Gastrocnemius medialis (tissue), 4 donors: Measurements from ENCODE around the gene ANXA10. TPM values are rescaled to one million over a fixed set of nuclear protein-coding genes. Genes with fewer than 3 reads are reported as not detected.
"Not testable (repeated sequence)": the region's sequence is repeated elsewhere in the genome, so short reads cannot be mapped to it uniquely, and the experiment has no call there.

Source experiments
- ATAC-seq, 2 donors: fragments of 150-250 bp; one replicate each; pipeline ENCODE4 v1.9.1; 2016
- DNase-seq, 2 donors: peaks; one replicate each; pipeline ENCODE4 v3.0.0-alpha.2; 2019
- H3K27ac ChIP-seq, 4 donors: fragments of 200-600 bp; sonication (generic); 1 replicate in 1 of 4; 2 replicates in 3 of 4; pipeline ENCODE4 v1.5.1; 2016 to 2018; ENCODE audit warnings: mild to moderate bottlenecking in 2 of 4, moderate library complexity in 1 of 4
- H3K27me3 ChIP-seq, 3 donors: fragments of 200-600 bp; sonication (generic) in 2 of 3; 1 replicate in 1 of 3; 2 replicates in 2 of 3; pipeline versions ENCODE4 v1.5.1 to v1.6.0; 2016 to 2019; ENCODE audit warnings: mild to moderate bottlenecking in 1 of 3, moderate library complexity in 1 of 3
- H3K36me3 ChIP-seq, 2 donors: fragments of 200-600 bp; sonication (generic) in 1 of 2; one replicate each; pipeline ENCODE4 v1.5.1; 2017 to 2018
- H3K4me1 ChIP-seq, 2 donors: fragments of 200-600 bp; sonication (generic) in 1 of 2; one replicate each; pipeline ENCODE4 v1.5.1; 2016 to 2017; ENCODE audit warnings: mild to moderate bottlenecking in 2 of 2
- H3K4me3 ChIP-seq, 4 donors: fragments of 200-600 bp; sonication (generic) in 3 of 4; 1 replicate in 1 of 4; 2 replicates in 3 of 4; pipeline ENCODE4 v1.5.1; 2016 to 2019; ENCODE audit warnings: mild to moderate bottlenecking in 2 of 4
- H3K9me3 ChIP-seq, 3 donors: fragments of 200-600 bp; sonication (generic) in 2 of 3; 1 replicate in 1 of 3; 2 replicates in 2 of 3; pipeline ENCODE4 v1.5.1; 2016 to 2019
- CTCF ChIP-seq, 5 experiments: fragments of 450-650 bp in 3 of 5; fragments of 200-600 bp in 2 of 5; sonication (generic) in 2 of 5; IDR thresholded peaks in 4 of 5; conservative IDR thresholded peaks in 1 of 5; 1 replicate in 4 of 5; 2 replicates in 1 of 5; pipeline ENCODE4 v1.5.1; 2016 to 2019; ENCODE audit warnings: antibody characterized with exemption in 5 of 5, mild to moderate bottlenecking in 3 of 5, moderate library complexity in 3 of 5
- POLR2A ChIP-seq, 2 donors: fragments of 450-650 bp; IDR thresholded peaks; one replicate each; pipeline ENCODE4 v1.6.1; 2017; ENCODE audit warnings: antibody characterized with exemption in 2 of 2, mild to moderate bottlenecking in 2 of 2, moderate library complexity in 2 of 2
- in situ Hi-C, 4 donors: fragments of 200-750 bp; cut with MboI; loops; one replicate each; pipeline versions ENCODE4 v1.15.0 to v1.8.0; 2017; ENCODE audit warnings: low sequenced_read_pairs in 4 of 4
- intact Hi-C: fragments of 100-400 bp; cut with DNase I; formaldehyde crosslinking; loops from one replicate; pipeline ENCODE4 v1.15.1; 2023; ENCODE audit warnings: low total_unique reads
- total RNA-seq, 4 donors: library from RNA; depleted of rRNA; stranded (reverse); fragments of >200 nt; gene quantifications; one replicate each; pipeline versions ENCODE4 v1.1.0 to v1.2.3, GENCODE V29; 2016

ANXA10 gene
- total RNA-seq, 4 donors from 2014 or later = not detected

- TF ChIP-seq CTCF (IDR thresholded peaks at IDR 0.05 in 4 of 5, conservative IDR thresholded peaks at IDR 0.05 in 1 of 5) (no peak), POLR2A (IDR thresholded peaks at IDR 0.05) (no peak)
- no peak for ATAC-seq
- in situ Hi-C loops = loop anchor here in 1 of 4 donors (25.0 kb wide), 1 partner anchor 1122 kb away; no protein-coding TSS in a partner anchor
- intact Hi-C loops = no loop called here
- no peaks in the 10 kb centered on the region for H3K9me3 ChIP-seq
- no peak for DNase-seq
- H3K4me3 ChIP-seq = no peak overlapping the region
- no peak overlapping the region for H3K27ac ChIP-seq
- H3K36me3 ChIP-seq = no peaks in the 10 kb centered on the region
- no peaks in the 10 kb centered on the region for H3K4me1 ChIP-seq
- H3K27me3 ChIP-seq = no peaks in the 10 kb centered on the region
These were observed 42.3 kb downstream of the ANXA10 start for GRCh38 chr4:168134651-168135050.

GRCh38 chr4:168135860-168136259 lies 43.5 kb downstream of the ANXA10 start:
- not testable (repeated sequence) for H3K36me3 ChIP-seq

DNA sequence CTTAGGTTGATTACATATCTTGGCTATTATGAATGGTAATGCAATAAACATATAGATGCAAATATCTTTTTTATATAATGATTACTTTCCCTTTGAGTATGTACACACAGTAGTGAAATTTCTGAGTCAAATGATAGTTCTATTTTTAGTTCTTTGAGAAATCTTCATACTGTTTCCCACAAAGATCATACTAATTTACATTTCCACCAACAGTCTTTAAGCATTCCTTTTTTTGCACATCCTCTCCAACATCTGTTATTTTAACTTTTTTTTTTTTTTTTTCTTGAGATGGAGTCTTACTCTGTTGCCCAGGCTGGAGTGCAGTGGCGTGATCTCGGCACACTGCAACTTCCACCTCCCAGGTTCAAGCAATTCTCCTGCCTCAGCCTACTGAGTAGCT lies 45.4 kb downstream of the ANXA10 start:
- ATAC-seq, DNase-seq, intact Hi-C loops, H3K4me1 ChIP-seq, H3K4me3 ChIP-seq, H3K27ac ChIP-seq, H3K9me3 ChIP-seq, H3K36me3 ChIP-seq, H3K27me3 ChIP-seq: not testable (repeated sequence)
- in situ Hi-C loops = loop anchor here in 1 of 4 donors (25.0 kb wide), 1 partner anchor 1125 kb away; no protein-coding TSS in a partner anchor

More at GRCh38 chr4:168135860-168136259, 43.5 kb downstream of the ANXA10 start:
- H3K9me3 ChIP-seq, H3K27ac ChIP-seq, DNase-seq, H3K4me3 ChIP-seq, ATAC-seq, H3K27me3 ChIP-seq, intact Hi-C loops, H3K4me1 ChIP-seq: not testable (repeated sequence)
- in situ Hi-C loops = loop anchor here in 1 of 4 donors (25.0 kb wide), 1 partner anchor 1124 kb away; no protein-coding TSS in a partner anchor

DNA sequence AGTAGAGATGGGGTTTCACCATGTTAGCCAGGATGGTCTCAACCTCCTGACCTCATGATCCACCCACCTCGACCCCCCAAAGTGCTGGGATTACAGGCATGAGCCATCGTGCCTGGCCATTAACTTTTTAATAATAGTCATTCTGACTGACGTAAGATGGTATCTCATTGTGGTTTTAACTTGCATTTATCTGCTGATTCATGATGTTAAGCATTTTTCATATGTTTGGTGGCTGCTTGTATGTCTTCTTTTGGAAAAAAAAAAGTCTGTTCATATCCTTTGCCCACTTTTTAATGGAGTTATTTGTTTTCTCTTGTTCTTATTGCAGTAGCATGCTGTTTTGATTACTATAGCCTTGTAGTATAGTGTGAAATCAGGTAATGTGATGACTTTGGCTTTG lies 45.8 kb downstream of the ANXA10 start:
- in situ Hi-C loops (loop anchor here in 1 of 4 donors (25.0 kb wide), 1 partner anchor 1126 kb away; no protein-coding TSS in a partner anchor), intact Hi-C loops (no loop called here)
- Histone ChIP-seq H3K27me3 (no peaks in the 10 kb centered on the region), H3K4me3 (no peak overlapping the region), H3K4me1 (no peaks in the 10 kb centered on the region), H3K27ac (no peak overlapping the region), H3K36me3 (no peaks in the 10 kb centered on the region), H3K9me3 (no peaks in the 10 kb centered on the region)
- TF ChIP-seq CTCF (IDR thresholded peaks at IDR 0.05 in 4 of 5, conservative IDR thresholded peaks at IDR 0.05 in 1 of 5) (no peak), POLR2A (IDR thresholded peaks at IDR 0.05) (no peak)
- ATAC-seq = no peak
- DNase-seq = no peak

GRCh38 chr4:168139336-168139735 lies 47.0 kb downstream of the ANXA10 start:
- Histone ChIP-seq H3K4me3 (no peak overlapping the region), H3K27ac (no peak overlapping the region), H3K4me1 (no peaks in the 10 kb centered on the region), H3K27me3 (no peaks in the 10 kb centered on the region), H3K9me3 (no peaks in the 10 kb centered on the region), H3K36me3 (no peaks in the 10 kb centered on the region)
- DNase-seq (no peak), ATAC-seq (no peak)
- intact Hi-C loops = no loop called here
- TF ChIP-seq CTCF (IDR thresholded peaks at IDR 0.05 in 4 of 5, conservative IDR thresholded peaks at IDR 0.05 in 1 of 5) = no peak
- no peak for TF ChIP-seq POLR2A (IDR thresholded peaks at IDR 0.05)
- in situ Hi-C loops = loop anchor here in 1 of 4 donors (25.0 kb wide), 1 partner anchor 1127 kb away; no protein-coding TSS in a partner anchor

- DNase-seq (no peak), ATAC-seq (no peak)
- no peaks in the 10 kb centered on the region for H3K36me3 ChIP-seq
- H3K27me3 ChIP-seq = no peaks in the 10 kb centered on the region
- in situ Hi-C loops = loop anchor here in 1 of 4 donors (25.0 kb wide), 1 partner anchor 1129 kb away; no protein-coding TSS in a partner anchor
- intact Hi-C loops = no loop called here
- no peaks in the 10 kb centered on the region for H3K9me3 ChIP-seq
- no peaks in the 10 kb centered on the region for H3K4me1 ChIP-seq
- H3K27ac ChIP-seq = no peak overlapping the region
- no peak overlapping the region for H3K4me3 ChIP-seq
- no peak for TF ChIP-seq CTCF (IDR thresholded peaks at IDR 0.05 in 4 of 5, conservative IDR thresholded peaks at IDR 0.05 in 1 of 5)
- no peak for TF ChIP-seq POLR2A (IDR thresholded peaks at IDR 0.05)
These were observed 49.4 kb downstream of the ANXA10 start for GRCh38 chr4:168141733-168142132.
